Measurements from ENCODE around the gene PRKG1. TPM values are rescaled to one million over a fixed set of nuclear protein-coding genes. Genes with fewer than 3 reads are reported as not detected.

PRKG1 gene
- total RNA-seq, 2 donors from 2014 or later, result 94.5 to 96.0 TPM

DNA sequence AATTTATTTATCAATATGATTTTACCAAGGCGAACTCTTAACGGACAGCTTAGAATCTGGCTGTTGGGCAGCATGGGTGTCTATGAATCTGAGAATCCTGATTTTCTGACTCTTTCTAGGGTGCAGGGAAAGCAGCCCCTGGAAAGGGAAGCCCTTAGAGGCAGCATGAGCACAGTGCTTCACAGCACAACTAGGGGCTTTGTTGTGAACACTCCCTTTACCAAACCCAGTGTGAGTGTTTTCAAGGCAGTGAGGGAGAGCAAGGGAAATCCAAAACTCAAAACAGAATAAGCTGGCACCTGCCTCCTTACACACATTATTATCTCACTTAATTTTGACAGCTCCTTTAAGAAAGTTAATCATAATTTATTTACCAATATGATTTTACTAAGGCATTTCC, 741.4 kb downstream of the PRKG1 start:
- no peak for DNase-seq (ENCODE audit: low spot score)

GRCh38 chr10:51821045-51821444, 746.8 kb downstream of the PRKG1 start:
- no peak for DNase-seq (ENCODE audit: low spot score)
- intact Hi-C loops (cut with DNase I), result no loop called here

More for the DNA sequence above, 741.4 kb downstream of the PRKG1 start:
- intact Hi-C loops (cut with DNase I), result no loop called here

DNA sequence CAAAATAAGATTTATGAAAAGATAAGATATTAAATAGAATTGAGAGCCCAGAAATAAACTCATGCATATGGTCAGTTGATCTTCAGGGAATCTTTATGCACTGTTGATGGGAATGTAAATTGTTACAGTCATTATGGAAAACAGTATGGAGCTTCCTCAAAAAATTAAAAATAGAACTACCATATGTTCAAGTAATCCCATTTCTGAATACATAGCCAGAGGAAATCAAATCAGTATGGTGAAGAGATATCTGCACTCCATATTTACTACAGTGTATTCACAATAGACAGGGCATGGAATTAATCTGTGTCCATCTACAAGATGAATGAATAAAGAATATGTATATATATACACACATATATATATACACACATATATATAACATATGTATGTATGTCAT, 747.5 kb downstream of the PRKG1 start:
- intact Hi-C loops (cut with DNase I), result no loop called here
- DNase-seq (ENCODE audit: low spot score), result no peak

- no peak for DNase-seq (ENCODE audit: low spot score)
- intact Hi-C loops (cut with DNase I), result no loop called here
Measured at GRCh38 chr10:51832652-51833383, 758.5 kb downstream of the PRKG1 start.

DNA sequence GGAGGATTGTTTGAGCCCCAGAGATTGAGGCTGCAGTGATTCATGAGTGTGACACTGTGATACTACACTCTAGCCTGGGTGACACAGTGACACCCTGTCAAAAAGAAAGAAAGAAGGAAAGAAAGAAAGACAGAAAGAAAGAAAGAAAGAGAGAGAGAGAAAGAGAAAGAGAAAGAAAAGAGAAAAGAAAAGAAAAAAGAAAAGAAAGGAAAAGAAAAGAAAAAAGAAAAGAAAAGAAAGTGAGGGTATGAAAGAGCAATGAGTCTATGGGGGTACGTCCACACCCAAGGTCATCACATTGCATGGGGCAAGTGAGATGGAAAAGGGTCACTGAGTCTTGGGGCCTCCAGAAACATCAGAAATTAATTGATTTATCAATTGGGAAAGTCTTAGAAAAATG, 760.3 kb downstream of the PRKG1 start:
- intact Hi-C loops (cut with DNase I), result no loop called here
- DNase-seq (ENCODE audit: low spot score), result no peak

- no peak for DNase-seq (ENCODE audit: low spot score)
- intact Hi-C loops (cut with DNase I), result no loop called here
Measured at GRCh38 chr10:51838471-51838870, 764.2 kb downstream of the PRKG1 start.

DNA sequence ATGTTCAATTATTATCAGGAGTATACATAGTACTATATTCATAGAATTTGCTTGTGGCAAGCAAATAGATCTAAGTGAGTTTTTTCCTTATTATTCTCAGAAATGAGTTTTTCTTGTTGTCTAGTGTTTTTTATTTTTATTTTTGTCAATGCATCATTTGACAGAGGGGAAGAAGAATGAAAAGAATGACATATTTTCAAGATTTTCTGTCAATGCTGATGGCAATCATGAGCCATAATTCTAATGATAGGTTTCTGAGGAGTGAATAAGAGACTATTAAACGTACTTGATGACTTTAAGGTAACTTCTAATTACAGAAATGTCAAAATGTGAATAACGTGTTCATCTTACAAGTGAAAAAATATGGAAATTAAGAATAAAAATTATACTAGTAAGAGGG, 769.7 kb downstream of the PRKG1 start:
- no peak for DNase-seq (ENCODE audit: low spot score)
- intact Hi-C loops (cut with DNase I), result no loop called here

DNA sequence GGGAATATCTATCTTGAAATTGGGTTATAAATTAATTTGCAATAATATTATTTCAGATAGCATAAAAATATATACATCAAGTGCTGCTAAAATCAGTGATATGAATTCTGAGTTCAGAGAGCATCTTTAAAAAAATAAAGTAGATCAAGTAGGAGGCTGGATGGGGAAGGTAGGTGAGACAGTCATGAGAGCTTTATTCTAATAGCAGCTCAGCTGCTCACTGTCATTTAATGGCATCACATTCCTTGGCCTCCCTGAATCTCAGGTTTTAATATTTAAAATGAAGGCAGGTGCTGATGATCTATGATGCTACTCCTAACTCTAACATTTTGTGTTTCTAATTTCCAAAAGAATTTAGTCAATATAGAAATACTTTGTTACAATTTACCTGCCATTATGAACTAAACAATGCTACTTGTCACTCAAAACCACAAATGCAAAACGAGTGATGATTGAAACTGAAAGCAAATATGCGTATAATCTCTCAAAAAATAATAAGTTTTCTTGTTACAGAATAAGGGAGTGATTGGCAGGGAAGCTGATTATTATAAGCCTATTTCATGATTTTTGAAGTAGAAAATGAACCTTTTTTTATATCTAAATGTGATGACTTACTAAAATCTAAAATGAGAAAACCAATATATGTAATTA, 772.7 kb downstream of the PRKG1 start:
- intact Hi-C loops (cut with DNase I), result no loop called here
- DNase-seq (ENCODE audit: low spot score), result no peak

DNA sequence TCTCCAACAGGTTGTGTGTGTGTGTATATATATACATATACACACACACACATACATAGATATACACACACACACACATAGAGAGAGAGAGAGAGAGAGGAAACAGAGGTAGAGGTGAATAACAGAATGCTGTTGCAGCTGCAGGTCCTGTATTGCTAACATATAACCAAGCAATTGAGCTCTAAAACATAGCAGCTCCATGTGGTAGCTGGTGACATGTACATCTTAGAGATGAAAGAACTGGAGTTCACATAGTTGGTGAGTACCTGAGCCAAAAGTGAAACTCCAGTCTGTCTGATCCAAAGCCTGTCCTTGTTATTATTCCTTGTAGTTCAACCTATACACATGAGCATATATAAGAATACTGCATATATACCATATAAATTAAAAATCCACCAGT, 778.0 kb downstream of the PRKG1 start:
- intact Hi-C loops (cut with DNase I), result no loop called here
- DNase-seq (ENCODE audit: low spot score), result no peak

DNA sequence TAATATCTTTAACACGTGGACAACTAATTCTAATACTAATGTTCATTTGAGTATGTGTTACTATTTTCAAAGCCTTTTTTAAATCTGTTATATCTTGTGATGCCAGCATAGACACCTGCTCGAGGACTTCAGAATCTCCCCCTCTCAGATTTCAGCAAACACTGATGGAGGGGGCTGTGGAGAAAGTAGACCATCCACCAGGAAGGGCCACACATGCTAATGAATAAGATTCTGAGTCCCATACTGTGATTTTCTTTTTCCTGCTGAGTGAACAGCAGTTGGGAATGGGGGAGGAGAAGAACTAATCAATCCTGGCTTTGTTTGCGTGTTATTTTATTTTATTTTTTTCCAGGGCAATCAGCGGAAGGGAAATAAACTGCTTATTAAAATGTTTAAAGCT, 783.0 kb downstream of the PRKG1 start:
- intact Hi-C loops (cut with DNase I), result no loop called here
- DNase-seq (ENCODE audit: low spot score), result no peak

DNA sequence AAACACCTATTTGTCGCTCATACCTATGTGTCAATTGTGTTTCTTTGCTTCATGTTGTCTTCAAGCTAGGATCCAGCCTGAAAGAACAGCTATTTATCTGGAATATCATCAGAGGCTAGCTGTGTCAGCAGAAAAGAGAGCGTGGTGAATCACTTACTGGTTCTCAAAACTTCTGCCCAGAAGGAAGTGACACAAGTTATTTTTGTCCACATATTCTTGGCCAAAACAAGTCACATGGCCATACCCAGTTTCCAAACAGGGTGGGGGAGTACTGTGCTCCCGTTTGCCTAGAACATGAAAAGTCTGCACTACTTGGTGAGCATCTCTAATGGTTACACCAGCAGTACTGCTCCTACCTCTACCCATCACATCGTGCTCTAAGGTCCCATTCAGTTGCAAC, 786.0 kb downstream of the PRKG1 start:
- intact Hi-C loops (cut with DNase I), result no loop called here
- peak; percentile 66 for DNase-seq (ENCODE audit: low spot score)

DNA sequence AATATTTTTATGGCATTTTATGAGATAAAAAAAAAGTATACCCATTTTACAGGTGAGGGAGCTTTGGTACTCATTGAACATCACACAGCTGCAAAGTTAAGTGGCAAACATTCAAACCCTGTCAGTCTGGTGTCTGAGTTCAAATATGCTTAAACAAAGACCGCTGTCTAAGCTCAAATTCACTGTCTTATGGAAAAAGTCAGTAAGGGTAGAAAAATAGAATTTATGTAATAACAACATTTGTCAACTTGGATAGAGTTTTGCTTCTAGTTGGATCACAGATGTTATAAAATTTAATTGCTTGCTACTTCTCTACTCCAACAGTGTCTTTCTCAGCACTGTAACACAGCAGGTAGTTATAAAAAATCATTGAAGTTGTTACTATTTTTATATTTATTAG, 786.8 kb downstream of the PRKG1 start:
- DNase-seq (ENCODE audit: low spot score), result no peak
- intact Hi-C loops (cut with DNase I), result no loop called here

DNA sequence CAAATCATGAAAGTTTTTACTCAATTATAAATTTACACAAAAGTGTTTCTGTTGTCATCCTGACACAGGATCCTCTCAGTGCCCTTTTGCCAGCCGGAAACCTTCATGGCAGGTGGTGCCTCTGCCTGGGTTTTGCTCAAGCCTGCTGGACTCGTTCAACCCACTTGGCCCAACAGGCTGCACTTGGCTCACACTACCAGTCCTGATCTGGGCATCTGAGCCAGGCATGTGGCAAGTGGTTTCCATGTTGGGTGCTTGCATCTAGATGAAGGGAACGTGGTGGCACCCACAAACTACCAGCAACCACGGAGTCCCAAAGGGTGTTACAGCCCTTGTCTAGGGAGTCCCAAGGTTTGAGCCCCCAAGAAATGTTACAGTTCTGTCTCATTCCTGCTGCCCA, 787.4 kb downstream of the PRKG1 start:
- intact Hi-C loops (cut with DNase I), result no loop called here
- DNase-seq (ENCODE audit: low spot score), result peak; percentile 62

DNA sequence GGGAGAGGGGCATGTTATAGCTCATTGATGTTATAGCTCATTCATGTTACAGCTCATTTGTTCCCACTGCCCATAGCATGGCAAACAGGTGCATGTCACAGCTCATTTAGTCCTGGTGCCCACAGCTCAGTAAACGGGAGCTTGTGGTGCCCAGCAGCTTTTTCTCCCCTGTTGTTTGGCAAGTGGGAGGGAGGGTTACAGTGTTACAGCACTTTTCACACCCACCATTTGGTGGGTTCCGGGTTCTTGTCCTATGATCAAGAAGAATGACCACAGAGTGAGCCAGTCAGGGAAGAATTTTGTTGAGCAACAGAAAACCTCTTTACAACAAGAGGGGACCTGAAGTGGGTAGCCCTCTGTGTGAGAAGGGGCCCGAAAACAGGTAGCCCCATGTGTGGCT, 787.9 kb downstream of the PRKG1 start:
- DNase-seq (ENCODE audit: low spot score), result peak; percentile 30
- intact Hi-C loops (cut with DNase I), result no loop called here

- DNase-seq (ENCODE audit: low spot score), result no peak
- intact Hi-C loops (cut with DNase I), result no loop called here
Measured at GRCh38 chr10:51867956-51868355, 793.7 kb downstream of the PRKG1 start.

DNA sequence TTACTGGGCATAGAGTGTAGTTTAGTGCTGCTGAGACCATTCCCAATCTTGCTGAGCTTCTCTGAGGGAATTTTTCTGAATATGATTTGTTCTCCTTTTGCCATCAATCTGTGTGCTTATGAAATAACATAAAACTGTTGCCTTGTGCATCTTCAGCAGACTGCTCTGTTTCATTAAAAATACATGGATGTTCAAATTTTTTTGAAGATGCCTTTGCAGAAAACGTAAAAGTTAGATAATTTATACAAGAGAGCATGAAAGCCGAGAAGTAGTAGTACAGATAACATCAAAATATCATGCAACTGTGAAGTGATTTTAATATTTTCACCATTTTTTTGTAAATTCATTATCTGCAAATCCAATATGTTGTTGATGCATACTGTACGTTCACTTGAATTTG, 799.8 kb downstream of the PRKG1 start:
- intact Hi-C loops (cut with DNase I), result no loop called here
- no peak for DNase-seq (ENCODE audit: low spot score)

- no peak for DNase-seq (ENCODE audit: low spot score)
- intact Hi-C loops (cut with DNase I), result no loop called here
Measured at GRCh38 chr10:51875610-51876009, 801.3 kb downstream of the PRKG1 start.

DNA sequence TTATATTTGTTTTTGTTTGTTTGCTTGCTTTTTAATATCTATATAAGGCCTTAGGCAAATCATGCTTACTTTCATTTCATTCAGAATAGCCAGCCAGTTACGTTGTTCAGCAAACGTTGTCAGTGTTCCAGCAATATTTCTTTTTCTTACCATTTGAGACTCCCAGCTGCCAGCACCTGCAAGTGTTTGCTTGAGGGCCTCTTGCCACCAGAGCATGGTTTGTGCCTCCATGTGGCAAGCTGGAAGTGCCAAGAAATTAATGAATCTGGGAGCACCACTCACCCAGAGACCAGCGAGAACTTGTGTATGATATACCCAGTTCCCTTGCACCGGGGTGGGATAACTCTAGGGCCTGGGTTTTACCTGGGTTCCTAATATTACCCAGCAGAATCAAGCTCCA, 802.2 kb downstream of the PRKG1 start:
- DNase-seq (ENCODE audit: low spot score), result no peak
- intact Hi-C loops (cut with DNase I), result no loop called here

GRCh38 chr10:51876979-51877378, 802.7 kb downstream of the PRKG1 start:
- DNase-seq (ENCODE audit: low spot score), result no peak
- intact Hi-C loops (cut with DNase I), result no loop called here

GRCh38 chr10:51877636-51878035, 803.3 kb downstream of the PRKG1 start:
- intact Hi-C loops (cut with DNase I), result no loop called here
- no peak for DNase-seq (ENCODE audit: low spot score)

GRCh38 chr10:51878695-51879094, 804.4 kb downstream of the PRKG1 start:
- no peak for DNase-seq (ENCODE audit: low spot score)
- intact Hi-C loops (cut with DNase I), result no loop called here

All from posterior vena cava (tissue), 2 donors.